ENCODE data around the gene STK32B.

DNA sequence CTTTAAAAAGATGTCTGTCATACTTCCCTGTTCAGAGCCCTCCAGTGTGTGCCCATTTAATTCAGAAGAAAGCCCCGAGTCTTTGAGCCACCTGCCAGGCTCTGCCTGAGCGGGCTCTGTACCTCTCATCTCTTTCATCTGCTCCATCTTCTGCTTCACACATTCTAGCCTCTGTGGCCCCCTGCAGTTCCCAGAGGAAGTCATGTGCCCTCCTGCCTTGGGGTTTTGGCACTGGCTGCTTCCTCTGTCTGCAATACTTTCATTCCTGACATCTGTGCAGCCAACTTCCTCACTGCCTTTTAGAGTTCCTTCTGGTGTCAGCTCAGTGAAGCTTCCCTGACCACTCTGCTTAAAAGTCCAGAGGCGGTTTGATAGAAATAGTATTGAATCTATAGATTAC lies 6.2 kb upstream of the STK32B start:
- TF ChIP-seq, protein P1, sequence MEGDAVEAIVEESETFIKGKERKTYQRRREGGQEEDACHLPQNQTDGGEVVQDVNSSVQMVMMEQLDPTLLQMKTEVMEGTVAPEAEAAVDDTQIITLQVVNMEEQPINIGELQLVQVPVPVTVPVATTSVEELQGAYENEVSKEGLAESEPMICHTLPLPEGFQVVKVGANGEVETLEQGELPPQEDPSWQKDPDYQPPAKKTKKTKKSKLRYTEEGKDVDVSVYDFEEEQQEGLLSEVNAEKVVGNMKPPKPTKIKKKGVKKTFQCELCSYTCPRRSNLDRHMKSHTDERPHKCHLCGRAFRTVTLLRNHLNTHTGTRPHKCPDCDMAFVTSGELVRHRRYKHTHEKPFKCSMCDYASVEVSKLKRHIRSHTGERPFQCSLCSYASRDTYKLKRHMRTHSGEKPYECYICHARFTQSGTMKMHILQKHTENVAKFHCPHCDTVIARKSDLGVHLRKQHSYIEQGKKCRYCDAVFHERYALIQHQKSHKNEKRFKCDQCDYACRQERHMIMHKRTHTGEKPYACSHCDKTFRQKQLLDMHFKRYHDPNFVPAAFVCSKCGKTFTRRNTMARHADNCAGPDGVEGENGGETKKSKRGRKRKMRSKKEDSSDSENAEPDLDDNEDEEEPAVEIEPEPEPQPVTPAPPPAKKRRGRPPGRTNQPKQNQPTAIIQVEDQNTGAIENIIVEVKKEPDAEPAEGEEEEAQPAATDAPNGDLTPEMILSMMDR (IDR thresholded peaks at IDR 0.05), result no peak
- no peak for TF ChIP-seq POLR2A (IDR thresholded peaks at IDR 0.05)
- no peak for TF ChIP-seq POLR2AphosphoS5 (IDR thresholded peaks at IDR 0.05)
